Activated T-cell treated with anti-CD3 and anti-CD28 coated beads for 48 hours (primary cell): ENCODE results near the gene RHBDD1.
"Not testable (repeated sequence)": the region's sequence is repeated elsewhere in the genome, so short reads cannot be mapped to it uniquely, and the experiment has no call there.

ENCODE experiments used
- DNase-seq: peaks from one replicate; pipeline ENCODE4 v3.0.0-alpha.2; 2020; ENCODE audit warnings: low read depth

Gene RHBDD1

GRCh38 chr2:226799976-226800940, 35.6 kb upstream of the RHBDD1 start:
- no peak for DNase-seq

- peak; percentile 83 for DNase-seq
These were observed 34.7 kb upstream of the RHBDD1 start for GRCh38 chr2:226800941-226801784.

GRCh38 chr2:226802573-226802972, 33.3 kb upstream of the RHBDD1 start:
- DNase-seq = no peak

- no peak for DNase-seq
These were observed 32.4 kb upstream of the RHBDD1 start for GRCh38 chr2:226803410-226803809.

- DNase-seq = no peak
These were observed 22.6 kb upstream of the RHBDD1 start for GRCh38 chr2:226813148-226813701.

- no peak for DNase-seq
These were observed 16.9 kb upstream of the RHBDD1 start for GRCh38 chr2:226818930-226819329.

GRCh38 chr2:226825056-226825455, 10.8 kb upstream of the RHBDD1 start:
- DNase-seq = no peak

GRCh38 chr2:226828191-226828590, 7.7 kb upstream of the RHBDD1 start:
- no peak for DNase-seq

GRCh38 chr2:226829721-226830631, 5.9 kb upstream of the RHBDD1 start:
- no peak for DNase-seq

- no peak for DNase-seq
These were observed 4.6 kb upstream of the RHBDD1 start for GRCh38 chr2:226831266-226831665.

- DNase-seq = no peak
These were observed 3.8 kb upstream of the RHBDD1 start for GRCh38 chr2:226832061-226832460.

GRCh38 chr2:226834880-226835279, 974 bp upstream of the RHBDD1 start:
- DNase-seq = not testable (repeated sequence)

- DNase-seq = no peak
These were observed 446 bp upstream of the RHBDD1 start for GRCh38 chr2:226835420-226835795.

GRCh38 chr2:226836548-226836885, 663 bp downstream of the RHBDD1 start:
- DNase-seq = no peak

- DNase-seq = no peak
These were observed 1.5 kb downstream of the RHBDD1 start for GRCh38 chr2:226837334-226837733.

- no peak for DNase-seq
These were observed 2.1 kb downstream of the RHBDD1 start for GRCh38 chr2:226837787-226838603.

- DNase-seq = no peak
These were observed 2.9 kb downstream of the RHBDD1 start for GRCh38 chr2:226838722-226839121.

- DNase-seq = no peak
These were observed 3.3 kb downstream of the RHBDD1 start for GRCh38 chr2:226839161-226839560.

GRCh38 chr2:226839951-226840350, 4.1 kb downstream of the RHBDD1 start:
- DNase-seq = no peak

- not testable (repeated sequence) for DNase-seq
These were observed 7.1 kb downstream of the RHBDD1 start for GRCh38 chr2:226843001-226843400.
